ENCODE data around the gene FOXL3. TPM values are rescaled to one million over a fixed set of nuclear protein-coding genes. Genes with fewer than 3 reads are reported as not detected.
"Not testable (repeated sequence)": the region's sequence is repeated elsewhere in the genome, so short reads cannot be mapped to it uniquely, and the experiment has no call there.

Gene FOXL3
- total RNA-seq, 1 experiment from 2014 or later: not detected

- in situ Hi-C loops (cut with HindIII; ENCODE audit: low pct_unique_long_range_greater_than_20kb, low sequenced_read_pairs): no loop called here
- DNase-seq (ENCODE audit: low read depth, low spot score): no peak
Observed at GRCh38 chr7:252981-253380, 37.0 kb upstream of the FOXL3 start.

GRCh38 chr7:253581-254336 lies 36.2 kb upstream of the FOXL3 start:
- in situ Hi-C loops (cut with HindIII; ENCODE audit: low pct_unique_long_range_greater_than_20kb, low sequenced_read_pairs): no loop called here
- no peak for DNase-seq (ENCODE audit: low read depth, low spot score)

- in situ Hi-C loops (cut with HindIII; ENCODE audit: low pct_unique_long_range_greater_than_20kb, low sequenced_read_pairs): no loop called here
- DNase-seq (ENCODE audit: low read depth, low spot score): no peak
Observed at GRCh38 chr7:254337-255037, 35.5 kb upstream of the FOXL3 start.

GRCh38 chr7:255038-255435 lies 34.9 kb upstream of the FOXL3 start:
- DNase-seq (ENCODE audit: low read depth, low spot score): no peak
- in situ Hi-C loops (cut with HindIII; ENCODE audit: low pct_unique_long_range_greater_than_20kb, low sequenced_read_pairs): no loop called here

- DNase-seq (ENCODE audit: low read depth, low spot score): no peak
Observed at GRCh38 chr7:255721-256361, 34.1 kb upstream of the FOXL3 start.

GRCh38 chr7:256461-256940 lies 33.5 kb upstream of the FOXL3 start:
- DNase-seq (ENCODE audit: low read depth, low spot score): no peak
- in situ Hi-C loops (cut with HindIII; ENCODE audit: low pct_unique_long_range_greater_than_20kb, low sequenced_read_pairs): no loop called here

More at GRCh38 chr7:255721-256361, 34.1 kb upstream of the FOXL3 start:
- in situ Hi-C loops (cut with HindIII; ENCODE audit: low pct_unique_long_range_greater_than_20kb, low sequenced_read_pairs): no loop called here

- DNase-seq (ENCODE audit: low read depth, low spot score): no peak
- in situ Hi-C loops (cut with HindIII; ENCODE audit: low pct_unique_long_range_greater_than_20kb, low sequenced_read_pairs): no loop called here
Observed at GRCh38 chr7:256981-257646, 32.9 kb upstream of the FOXL3 start.

GRCh38 chr7:257647-257992 lies 32.4 kb upstream of the FOXL3 start:
- in situ Hi-C loops (cut with HindIII; ENCODE audit: low pct_unique_long_range_greater_than_20kb, low sequenced_read_pairs): no loop called here
- no peak for DNase-seq (ENCODE audit: low read depth, low spot score)

- in situ Hi-C loops (cut with HindIII; ENCODE audit: low pct_unique_long_range_greater_than_20kb, low sequenced_read_pairs): no loop called here
- no peak for DNase-seq (ENCODE audit: low read depth, low spot score)
Observed at GRCh38 chr7:258476-259190, 31.3 kb upstream of the FOXL3 start.

GRCh38 chr7:259191-259505 lies 30.8 kb upstream of the FOXL3 start:
- no peak for DNase-seq (ENCODE audit: low read depth, low spot score)
- in situ Hi-C loops (cut with HindIII; ENCODE audit: low pct_unique_long_range_greater_than_20kb, low sequenced_read_pairs): no loop called here

- in situ Hi-C loops (cut with HindIII; ENCODE audit: low pct_unique_long_range_greater_than_20kb, low sequenced_read_pairs): no loop called here
- no peak for DNase-seq (ENCODE audit: low read depth, low spot score)
Observed at GRCh38 chr7:259751-260405, 30.1 kb upstream of the FOXL3 start.

GRCh38 chr7:260441-261281 lies 29.3 kb upstream of the FOXL3 start:
- no peak for DNase-seq (ENCODE audit: low read depth, low spot score)
- in situ Hi-C loops (cut with HindIII; ENCODE audit: low pct_unique_long_range_greater_than_20kb, low sequenced_read_pairs): no loop called here

- in situ Hi-C loops (cut with HindIII; ENCODE audit: low pct_unique_long_range_greater_than_20kb, low sequenced_read_pairs): no loop called here
- DNase-seq (ENCODE audit: low read depth, low spot score): no peak
Observed at GRCh38 chr7:261341-262250, 28.4 kb upstream of the FOXL3 start.

GRCh38 chr7:262251-262572 lies 27.8 kb upstream of the FOXL3 start:
- in situ Hi-C loops (cut with HindIII; ENCODE audit: low pct_unique_long_range_greater_than_20kb, low sequenced_read_pairs): no loop called here
- no peak for DNase-seq (ENCODE audit: low read depth, low spot score)

GRCh38 chr7:262631-263311 lies 27.2 kb upstream of the FOXL3 start:
- DNase-seq (ENCODE audit: low read depth, low spot score); in situ Hi-C loops (cut with HindIII; ENCODE audit: low pct_unique_long_range_greater_than_20kb, low sequenced_read_pairs): not testable (repeated sequence)
